ENCODE results near the gene RPL23. TPM values are rescaled to one million over a fixed set of nuclear protein-coding genes. Genes with fewer than 3 reads are reported as not detected.
A peak's percentile ranks its signal among the peaks of the same experiment; 100 is the strongest.

RPL23 gene
- total RNA-seq, 2 experiments from 2014 or later: 2,241 to 2,332 TPM

- Mint-ChIP-seq H3K27ac (peak overlapping the region; percentile 61), H3K4me1 (ENCODE audit: low read depth) (peaks cover 77% of the 10 kb centered on the region), H3K9me3 (no peaks in the 10 kb centered on the region), H3K27me3 (ENCODE audit: low read depth) (no peaks in the 10 kb centered on the region), H3K4me3 (no peak overlapping the region), H3K36me3 (ENCODE audit: low read depth) (peaks cover 18% of the 10 kb centered on the region)
- no peak for DNase-seq
- intact Hi-C loops (cut with micrococcal nuclease): no loop called here
- CTCF ChIA-PET: interaction anchor here (0.7 to 1.6 kb wide), 4 partner anchors 9 to 19 kb away, joined by 3 to 5 read pairs (median 4); no protein-coding TSS in a partner anchor
Observed at GRCh38 chr17:38893113-38893512, 39.6 kb upstream of the RPL23 start.

DNA sequence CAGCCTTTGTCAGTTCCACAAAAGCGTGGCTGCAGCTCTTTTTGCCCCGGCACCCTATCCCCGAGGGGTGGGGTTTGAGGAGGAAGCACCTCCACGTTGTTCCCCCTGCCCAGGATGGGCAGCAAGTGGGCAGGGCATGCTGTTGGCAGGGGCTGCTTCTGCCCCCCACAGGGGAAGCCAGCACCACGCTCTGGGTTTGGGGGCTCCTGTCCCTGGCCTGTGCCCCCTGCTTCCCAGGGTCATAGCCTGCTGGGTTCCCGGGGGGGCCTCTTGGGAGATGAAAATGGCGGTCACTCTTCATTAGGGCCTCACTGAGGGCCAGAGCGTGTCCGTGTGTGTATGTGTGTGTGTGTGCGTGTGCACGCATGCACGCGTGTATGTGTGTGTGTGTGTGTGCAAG, 39.1 kb upstream of the RPL23 start:
- peaks cover 74% of the 10 kb centered on the region for H3K4me1 Mint-ChIP-seq (ENCODE audit: low read depth)
- H3K9me3 Mint-ChIP-seq: no peaks in the 10 kb centered on the region
- peaks cover 15% of the 10 kb centered on the region for H3K36me3 Mint-ChIP-seq (ENCODE audit: low read depth)
- H3K27me3 Mint-ChIP-seq (ENCODE audit: low read depth): no peaks in the 10 kb centered on the region
- intact Hi-C loops (cut with micrococcal nuclease): no loop called here
- peak overlapping the region; percentile 82 for H3K27ac Mint-ChIP-seq
- CTCF ChIA-PET: interaction anchor here (1.4 kb wide), 1 partner anchor 11 kb away, joined by 4 read pairs; no protein-coding TSS in a partner anchor
- H3K4me3 Mint-ChIP-seq: no peak overlapping the region
- no peak for DNase-seq

- Mint-ChIP-seq H3K9me3 (no peaks in the 10 kb centered on the region), H3K4me3 (no peak overlapping the region), H3K4me1 (ENCODE audit: low read depth) (peaks cover 73% of the 10 kb centered on the region), H3K27me3 (ENCODE audit: low read depth) (no peaks in the 10 kb centered on the region), H3K36me3 (ENCODE audit: low read depth) (peaks cover 10% of the 10 kb centered on the region), H3K27ac (peak overlapping the region; percentile 82)
- DNase-seq: no peak
- CTCF ChIA-PET: interaction anchor here (0.9 kb wide), 1 partner anchor 32 kb away, joined by 3 read pairs; no protein-coding TSS in a partner anchor
- intact Hi-C loops (cut with micrococcal nuclease): no loop called here
Observed at GRCh38 chr17:38892083-38892482, 38.6 kb upstream of the RPL23 start.

- DNase-seq: peak; percentile 31
- Mint-ChIP-seq H3K36me3 (ENCODE audit: low read depth) (peaks cover 8% of the 10 kb centered on the region), H3K27ac (peak overlapping the region; percentile 82), H3K4me3 (no peak overlapping the region), H3K27me3 (ENCODE audit: low read depth) (no peaks in the 10 kb centered on the region), H3K9me3 (no peaks in the 10 kb centered on the region), H3K4me1 (ENCODE audit: low read depth) (peaks cover 74% of the 10 kb centered on the region)
- CTCF ChIA-PET: interaction anchor here (0.6 to 1.0 kb wide), 3 partner anchors 10 to 33 kb away, joined by 3 read pairs; no protein-coding TSS in a partner anchor
- intact Hi-C loops (cut with micrococcal nuclease): no loop called here
Observed at GRCh38 chr17:38891441-38891840, 37.9 kb upstream of the RPL23 start.

- peak; percentile 42 for DNase-seq
- H3K27me3 Mint-ChIP-seq (ENCODE audit: low read depth): no peaks in the 10 kb centered on the region
- peak overlapping the region; percentile 18 for H3K4me3 Mint-ChIP-seq
- peaks cover 8% of the 10 kb centered on the region for H3K36me3 Mint-ChIP-seq (ENCODE audit: low read depth)
- intact Hi-C loops (cut with micrococcal nuclease): no loop called here
- H3K27ac Mint-ChIP-seq: peak overlapping the region; percentile 82
- peaks cover 81% of the 10 kb centered on the region for H3K4me1 Mint-ChIP-seq (ENCODE audit: low read depth)
- CTCF ChIA-PET: no interaction called here
- H3K9me3 Mint-ChIP-seq: no peaks in the 10 kb centered on the region
Observed at GRCh38 chr17:38890410-38890746, 36.9 kb upstream of the RPL23 start.

- DNase-seq: peak; percentile 5
- Mint-ChIP-seq H3K9me3 (no peaks in the 10 kb centered on the region), H3K4me3 (peak overlapping the region; percentile 18), H3K36me3 (ENCODE audit: low read depth) (peaks cover 8% of the 10 kb centered on the region), H3K27ac (peak overlapping the region; percentile 82), H3K27me3 (ENCODE audit: low read depth) (no peaks in the 10 kb centered on the region), H3K4me1 (ENCODE audit: low read depth) (peaks cover 86% of the 10 kb centered on the region)
- intact Hi-C loops (cut with micrococcal nuclease): no loop called here
- CTCF ChIA-PET: no interaction called here
Observed at GRCh38 chr17:38889745-38890409, 36.4 kb upstream of the RPL23 start.

- intact Hi-C loops (cut with micrococcal nuclease): no loop called here
- Mint-ChIP-seq H3K36me3 (ENCODE audit: low read depth) (peaks cover 9% of the 10 kb centered on the region), H3K27ac (no peak overlapping the region), H3K4me3 (no peak overlapping the region), H3K9me3 (no peaks in the 10 kb centered on the region), H3K27me3 (ENCODE audit: low read depth) (no peaks in the 10 kb centered on the region), H3K4me1 (ENCODE audit: low read depth) (peaks cover 85% of the 10 kb centered on the region)
- DNase-seq: peak; percentile 3
- CTCF ChIA-PET: no interaction called here
Observed at GRCh38 chr17:38888842-38889241, 35.3 kb upstream of the RPL23 start.

DNA sequence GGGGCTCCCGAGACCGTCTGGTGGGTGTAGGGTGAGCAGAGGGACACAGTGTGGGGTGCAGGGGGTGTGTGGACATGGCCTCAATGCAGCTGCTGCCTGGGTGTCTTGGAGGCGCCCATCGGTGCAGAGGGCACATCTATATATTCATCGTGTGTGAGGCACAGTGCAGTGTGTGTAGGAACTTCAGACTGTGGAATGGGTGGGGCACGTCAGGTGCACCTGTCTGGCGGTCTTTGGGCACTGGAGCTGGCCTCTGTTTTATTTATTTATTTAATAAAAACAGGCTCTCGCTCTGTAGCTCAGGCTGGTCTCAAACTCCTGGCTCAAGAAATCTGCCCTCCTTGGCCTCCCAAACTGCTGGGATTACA, 33.1 kb upstream of the RPL23 start:
- Mint-ChIP-seq H3K9me3 (no peaks in the 10 kb centered on the region), H3K27ac (no peak overlapping the region), H3K36me3 (ENCODE audit: low read depth) (peaks cover 20% of the 10 kb centered on the region), H3K4me1 (ENCODE audit: low read depth) (peaks cover 85% of the 10 kb centered on the region), H3K27me3 (ENCODE audit: low read depth) (no peaks in the 10 kb centered on the region), H3K4me3 (no peak overlapping the region)
- no peak for DNase-seq
- CTCF ChIA-PET: interaction anchor here (0.7 to 0.8 kb wide), 2 partner anchors 18 to 39 kb away, joined by 3 read pairs; partner anchors contain the start of gene LASP1NB
- intact Hi-C loops (cut with micrococcal nuclease): no loop called here

GRCh38 chr17:38885728-38886642, 32.5 kb upstream of the RPL23 start:
- H3K4me3 Mint-ChIP-seq: peak overlapping the region; percentile 33
- CTCF ChIA-PET: interaction anchor here (0.7 to 0.8 kb wide), 3 partner anchors 17 to 67 kb away, joined by 3 read pairs; partner anchors contain the start of gene LASP1NB
- peaks cover 24% of the 10 kb centered on the region for H3K36me3 Mint-ChIP-seq (ENCODE audit: low read depth)
- no peaks in the 10 kb centered on the region for H3K27me3 Mint-ChIP-seq (ENCODE audit: low read depth)
- H3K27ac Mint-ChIP-seq: peak overlapping the region; percentile 63
- intact Hi-C loops (cut with micrococcal nuclease): no loop called here
- DNase-seq: no peak
- H3K9me3 Mint-ChIP-seq: no peaks in the 10 kb centered on the region
- H3K4me1 Mint-ChIP-seq (ENCODE audit: low read depth): peaks cover 85% of the 10 kb centered on the region

GRCh38 chr17:38885044-38885727, 31.7 kb upstream of the RPL23 start:
- intact Hi-C loops (cut with micrococcal nuclease): no loop called here
- CTCF ChIA-PET: interaction anchor here (0.8 to 1.9 kb wide), 4 partner anchors 9 to 68 kb away, joined by 3 to 5 read pairs (median 4); no protein-coding TSS in a partner anchor
- Mint-ChIP-seq H3K9me3 (no peaks in the 10 kb centered on the region), H3K27me3 (ENCODE audit: low read depth) (no peaks in the 10 kb centered on the region), H3K4me1 (ENCODE audit: low read depth) (peaks cover 85% of the 10 kb centered on the region), H3K4me3 (peak overlapping the region; percentile 33), H3K27ac (peak overlapping the region; percentile 66), H3K36me3 (ENCODE audit: low read depth) (peaks cover 27% of the 10 kb centered on the region)
- peak; percentile 3 for DNase-seq

DNA sequence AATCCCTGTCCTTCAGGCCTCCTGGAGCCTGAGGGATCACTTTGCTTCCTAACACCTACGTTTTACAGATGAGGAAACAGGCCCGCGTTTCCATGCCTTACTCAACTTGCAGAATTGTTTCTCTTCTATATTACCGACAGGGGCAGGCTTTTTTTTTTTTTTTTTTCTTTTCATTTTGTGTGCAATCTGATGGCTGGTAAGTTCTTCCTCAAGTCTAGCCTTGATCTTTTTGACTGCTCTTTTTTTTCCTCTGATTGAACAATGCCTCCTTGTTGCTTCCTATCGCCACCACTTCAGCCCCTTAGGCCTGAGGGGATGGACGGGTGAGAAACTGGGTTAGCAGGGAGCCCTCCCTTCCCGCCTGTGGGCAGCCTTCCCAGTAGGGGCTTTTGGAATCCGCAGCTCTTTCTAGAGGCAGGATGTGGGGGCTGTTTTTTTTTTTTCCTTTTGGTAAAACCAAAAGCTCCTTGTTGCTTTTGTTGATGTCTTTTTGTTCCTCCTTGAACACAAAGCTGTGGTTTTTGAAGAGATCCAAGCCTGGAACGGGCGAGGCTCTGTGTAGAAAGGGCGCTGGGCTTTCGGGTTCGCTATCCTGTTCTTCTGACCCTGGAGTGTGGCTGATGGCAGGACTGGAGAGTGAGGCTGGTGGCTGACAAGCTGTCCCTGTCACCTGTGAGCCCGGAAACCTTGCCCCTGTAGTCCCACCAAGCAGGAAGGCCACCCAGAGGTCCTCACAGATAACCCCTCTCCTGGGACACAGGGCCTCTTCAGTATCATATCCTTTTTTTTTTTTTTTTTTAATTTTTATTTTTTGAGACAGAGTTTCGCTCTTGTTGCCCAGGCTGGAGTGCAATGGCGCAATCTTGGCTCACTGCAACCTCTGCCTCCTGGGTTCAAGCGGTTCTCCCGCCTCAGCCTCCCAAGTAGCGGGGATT, 30.3 kb upstream of the RPL23 start:
- Mint-ChIP-seq H3K9me3 (no peaks in the 10 kb centered on the region), H3K4me1 (ENCODE audit: low read depth) (peaks cover 84% of the 10 kb centered on the region), H3K36me3 (ENCODE audit: low read depth) (peaks cover 27% of the 10 kb centered on the region), H3K4me3 (peak overlapping the region; percentile 63), H3K27ac (peak overlapping the region; percentile 93), H3K27me3 (ENCODE audit: low read depth) (no peaks in the 10 kb centered on the region)
- intact Hi-C loops (cut with micrococcal nuclease): loop anchor here (1.0 kb wide), 1 partner anchor 14 kb away; no protein-coding TSS in a partner anchor
- CTCF ChIA-PET: interaction anchor here (0.7 to 1.9 kb wide), 6 partner anchors 10 to 281 kb away, joined by 3 to 5 read pairs (median 4); no protein-coding TSS in a partner anchor
- peak; percentile 50 for DNase-seq
